Nephron (organoid): ENCODE data around the gene ZNF496.
"Not testable (repeated sequence)": the region's sequence is repeated elsewhere in the genome, so short reads cannot be mapped to it uniquely, and the experiment has no call there.

Source experiments
- H3K27ac Mint-ChIP-seq, 3 experiments: 2 replicates each; pipeline ENCODE4 v1.8.0; 2020; ENCODE audit warnings: mixed read lengths in 3 of 3, mild to moderate bottlenecking in 2 of 3, moderate library complexity in 1 of 3
- H3K27me3 Mint-ChIP-seq: 2 replicates; pipeline ENCODE4 v1.8.0; 2021; ENCODE audit warnings: low read depth, mild to moderate bottlenecking, moderate library complexity, mixed read lengths
- H3K36me3 Mint-ChIP-seq: 2 replicates; pipeline ENCODE4 v1.8.0; 2020; ENCODE audit warnings: low read depth, mixed read lengths
- H3K4me1 Mint-ChIP-seq: 2 replicates; pipeline ENCODE4 v1.8.0; 2020; ENCODE audit warnings: mixed read lengths
- H3K4me3 Mint-ChIP-seq, 3 experiments: 2 replicates each; pipeline ENCODE4 v1.8.0; 2020; ENCODE audit warnings: mild to moderate bottlenecking in 3 of 3, mixed read lengths in 3 of 3, moderate library complexity in 2 of 3
- H3K9me3 Mint-ChIP-seq: 2 replicates; pipeline ENCODE4 v1.8.0; 2020; ENCODE audit warnings: mixed read lengths
- CTCF ChIP-seq, 3 experiments: fragments of 200-600 bp; sonication (generic); IDR thresholded peaks; one replicate each; pipeline ENCODE4 v1.5.0; 2021; ENCODE audit warnings: antibody characterized with exemption in 3 of 3; ENCODE audit not compliant: unreplicated experiment in 3 of 3

Gene ZNF496

DNA sequence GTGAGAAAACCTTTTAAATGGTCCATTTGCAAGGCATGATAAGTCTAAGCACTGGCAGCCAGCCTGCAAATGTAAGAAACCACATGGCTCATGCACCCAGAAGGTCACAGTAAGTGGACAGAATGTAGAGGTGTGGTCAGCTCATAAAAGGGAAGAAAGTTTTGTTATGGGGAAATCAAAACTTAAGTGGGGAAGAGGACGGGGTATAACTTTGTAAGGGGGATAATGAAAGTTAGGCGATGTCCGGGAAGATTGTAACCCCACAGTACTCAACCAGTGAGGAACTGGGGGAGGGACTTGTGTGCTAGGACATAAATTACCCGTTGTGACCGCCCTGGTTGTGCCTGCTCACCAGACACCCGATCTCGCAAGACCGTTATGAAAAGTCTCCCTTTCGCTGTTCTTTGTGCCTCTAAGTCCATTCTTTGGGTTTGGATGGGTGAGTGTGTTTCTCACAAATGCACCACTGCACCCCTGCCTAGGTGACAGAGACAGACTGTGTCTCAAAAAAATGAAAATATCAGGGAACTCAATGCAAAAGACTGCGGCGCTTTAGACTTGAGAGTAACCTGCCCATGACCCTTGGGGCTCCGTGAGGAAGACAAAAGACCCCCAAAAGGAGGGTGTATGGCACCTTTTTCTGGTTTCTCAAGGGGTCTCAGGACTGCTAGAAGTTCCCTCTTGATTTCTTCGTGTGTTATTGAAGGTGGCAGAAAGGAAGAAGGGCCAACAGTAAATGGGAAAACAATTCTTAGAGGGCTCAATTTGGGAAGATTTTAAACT is 28.6 kb upstream of the ZNF496 start:
- Mint-ChIP-seq H3K4me1 (peaks cover 53% of the 10 kb centered on the region), H3K27ac (peak overlapping the region; percentile 91 to 95 (median 91)), H3K27me3 (peaks cover 4% of the 10 kb centered on the region), H3K36me3 (peaks cover 9% of the 10 kb centered on the region), H3K9me3 (peaks cover 5% of the 10 kb centered on the region), H3K4me3 (peak overlapping the region in 1 of 3 experiments; percentile 14)
- no peak for TF ChIP-seq CTCF (IDR thresholded peaks at IDR 0.05; ENCODE audit: unreplicated experiment in 3 of 3)

DNA sequence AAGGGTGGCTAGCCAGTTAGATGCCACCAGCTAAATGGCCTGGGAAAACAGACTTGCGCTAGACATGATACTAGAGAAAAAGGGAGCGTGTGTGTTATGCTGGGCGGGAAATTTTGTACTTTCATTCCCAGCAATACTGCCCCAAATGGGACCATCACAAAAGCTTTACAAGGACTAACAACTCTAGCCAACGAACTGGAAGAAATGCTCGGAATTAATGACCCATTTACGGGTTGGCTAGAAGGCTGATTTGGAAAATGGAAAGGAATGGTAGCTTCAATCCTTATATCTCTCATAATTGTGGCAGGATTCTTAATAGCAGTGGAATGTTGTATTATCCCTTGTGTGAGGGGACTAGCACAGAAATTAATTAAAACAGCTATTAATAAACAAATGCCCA is 27.9 kb upstream of the ZNF496 start:
- peaks cover 55% of the 10 kb centered on the region for H3K4me1 Mint-ChIP-seq
- no peak for TF ChIP-seq CTCF (IDR thresholded peaks at IDR 0.05; ENCODE audit: unreplicated experiment in 3 of 3)

DNA sequence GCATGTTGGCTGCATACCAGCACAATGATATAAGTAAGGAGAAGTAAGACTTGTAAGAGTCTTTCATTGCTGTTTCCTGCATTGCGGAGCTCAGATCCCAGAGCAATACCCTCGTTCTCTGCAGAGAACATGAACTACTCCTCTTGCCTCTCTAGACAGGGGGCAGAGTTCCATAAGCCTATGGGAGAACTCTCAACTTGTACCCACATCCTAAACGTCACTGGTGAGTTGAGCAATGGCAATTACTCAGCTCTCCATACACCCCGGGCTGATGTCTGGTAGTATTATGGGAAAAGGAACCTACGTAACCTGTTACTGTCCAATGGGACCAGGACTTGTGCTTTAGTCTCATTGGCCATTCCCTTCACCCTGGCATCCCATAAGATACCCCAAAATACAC is 27.3 kb upstream of the ZNF496 start:
- Mint-ChIP-seq H3K36me3 (peaks cover 5% of the 10 kb centered on the region), H3K4me1 (peaks cover 55% of the 10 kb centered on the region), H3K27me3 (peaks cover 4% of the 10 kb centered on the region), H3K9me3 (no peaks in the 10 kb centered on the region), H3K4me3 (no peak overlapping the region), H3K27ac (peak overlapping the region in 2 of 3 experiments; percentile 34 to 76)
- TF ChIP-seq CTCF (IDR thresholded peaks at IDR 0.05; ENCODE audit: unreplicated experiment in 3 of 3), result no peak

More for the DNA sequence above, 27.9 kb upstream of the ZNF496 start:
- H3K27ac Mint-ChIP-seq, result peak overlapping the region; percentile 91 to 95 (median 91)
- no peaks in the 10 kb centered on the region for H3K9me3 Mint-ChIP-seq
- H3K4me3 Mint-ChIP-seq, result no peak overlapping the region
- H3K36me3 Mint-ChIP-seq, result peaks cover 5% of the 10 kb centered on the region
- peaks cover 4% of the 10 kb centered on the region for H3K27me3 Mint-ChIP-seq

DNA sequence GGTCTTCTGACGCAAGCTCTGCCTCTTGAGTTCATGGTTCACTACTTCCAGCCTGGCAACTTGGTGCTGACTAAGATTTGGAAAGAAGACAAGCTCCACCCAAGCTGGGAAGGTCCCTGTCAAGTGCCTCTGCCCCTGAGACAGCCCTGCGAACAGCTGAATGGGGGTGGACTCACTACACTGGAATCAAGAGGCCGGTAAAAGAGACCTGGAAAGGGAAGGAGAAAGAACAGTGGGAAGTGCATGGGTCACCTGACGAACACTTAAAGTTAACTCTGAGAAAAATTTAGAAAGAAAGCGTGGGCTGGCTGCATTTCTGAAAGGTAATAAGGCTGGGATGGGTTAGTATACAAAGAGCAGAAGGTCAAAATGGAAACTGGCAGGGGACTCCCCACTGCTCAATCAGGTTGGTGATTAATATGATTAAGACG is 26.1 kb upstream of the ZNF496 start:
- Mint-ChIP-seq H3K9me3 (no peaks in the 10 kb centered on the region), H3K36me3 (peaks cover 5% of the 10 kb centered on the region), H3K27ac (peak overlapping the region; percentile 63 to 97 (median 84)), H3K4me3 (peak overlapping the region in 2 of 3 experiments; percentile 43 to 58), H3K4me1 (peaks cover 55% of the 10 kb centered on the region), H3K27me3 (no peaks in the 10 kb centered on the region)
- TF ChIP-seq CTCF (IDR thresholded peaks at IDR 0.05; ENCODE audit: unreplicated experiment in 3 of 3), result no peak

- H3K4me1 Mint-ChIP-seq, result peaks cover 55% of the 10 kb centered on the region
- peak overlapping the region; percentile 63 to 97 (median 84) for H3K27ac Mint-ChIP-seq
- TF ChIP-seq CTCF (IDR thresholded peaks at IDR 0.05; ENCODE audit: unreplicated experiment in 3 of 3), result no peak
- no peaks in the 10 kb centered on the region for H3K27me3 Mint-ChIP-seq
- peak overlapping the region in 1 of 3 experiments; percentile 43 for H3K4me3 Mint-ChIP-seq
- H3K36me3 Mint-ChIP-seq, result peaks cover 6% of the 10 kb centered on the region
- H3K9me3 Mint-ChIP-seq, result no peaks in the 10 kb centered on the region
Measured at GRCh38 chr1:247357052-247357780, 25.5 kb upstream of the ZNF496 start.

DNA sequence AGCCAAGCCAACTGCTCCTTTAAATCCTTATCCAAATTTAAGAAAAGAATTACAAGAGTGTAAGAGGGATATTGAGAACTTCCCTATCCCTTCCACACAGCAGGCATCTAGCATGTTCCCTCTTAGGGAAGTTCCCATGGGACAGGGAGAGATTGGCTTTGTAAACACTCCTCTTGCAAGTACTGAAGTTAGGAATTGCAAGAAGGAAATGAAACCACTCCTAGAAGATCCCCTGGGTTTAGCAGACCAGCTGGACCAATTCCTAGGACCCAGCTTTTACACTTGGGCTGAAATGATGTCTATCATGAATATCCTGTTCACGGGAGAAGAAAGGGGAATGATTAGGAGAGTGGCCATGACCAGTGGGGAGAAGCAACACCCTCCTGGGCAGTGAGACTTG is 23.5 kb upstream of the ZNF496 start:
- peaks cover 40% of the 10 kb centered on the region for H3K4me1 Mint-ChIP-seq
- peak overlapping the region; percentile 43 to 97 (median 63) for H3K27ac Mint-ChIP-seq
- not testable (repeated sequence) for H3K27me3 Mint-ChIP-seq, H3K4me3 Mint-ChIP-seq, H3K9me3 Mint-ChIP-seq
- peaks cover 12% of the 10 kb centered on the region for H3K36me3 Mint-ChIP-seq
